HEK293T (cell line): Measurements from ENCODE around the gene LSM6.

Source experiments
- LEF1 ChIP-seq: fragments of 450-650 bp; IDR thresholded peaks from 2 replicates; pipeline ENCODE4 v1.6.1; 2017; ENCODE audit warnings: mild to moderate bottlenecking, borderline replicate concordance
- SP1 ChIP-seq: fragments of 450-650 bp; IDR thresholded peaks from 2 replicates; pipeline ENCODE4 v1.6.1; 2017

DNA sequence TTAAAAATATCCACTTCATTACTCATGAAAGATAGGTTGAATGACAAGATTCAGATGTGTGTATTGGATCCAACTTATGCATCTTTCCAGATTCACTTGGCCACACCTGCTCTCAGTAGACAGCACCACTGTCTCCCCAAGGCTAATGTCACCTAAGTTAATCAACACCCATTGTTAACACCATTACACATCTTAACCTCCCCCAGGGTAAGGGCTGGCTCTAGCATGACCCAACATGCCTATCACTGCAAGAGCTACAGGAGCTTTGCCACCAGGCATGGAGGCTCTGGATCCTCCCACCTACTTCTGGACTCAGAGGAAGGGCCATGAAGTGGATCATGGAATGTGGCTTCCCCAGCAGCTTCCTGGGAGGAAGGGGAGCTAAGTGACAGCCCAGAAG lies 32.8 kb upstream of the LSM6 start:
- TF ChIP-seq LEF1: no peak
- no peak for TF ChIP-seq SP1
